Gastrocnemius medialis (tissue), 4 donors: ENCODE data around the gene ATAT1.

Experiments used
- CTCF ChIP-seq, 5 experiments: fragments of 450-650 bp in 3 of 5; fragments of 200-600 bp in 2 of 5; sonication (generic) in 2 of 5; IDR thresholded peaks in 4 of 5; conservative IDR thresholded peaks in 1 of 5; 1 replicate in 4 of 5; 2 replicates in 1 of 5; pipeline ENCODE4 v1.5.1; 2016 to 2019; ENCODE audit warnings: antibody characterized with exemption in 5 of 5, mild to moderate bottlenecking in 3 of 5, moderate library complexity in 3 of 5
- POLR2A ChIP-seq, 2 donors: fragments of 450-650 bp; IDR thresholded peaks; one replicate each; pipeline ENCODE4 v1.6.1; 2017; ENCODE audit warnings: antibody characterized with exemption in 2 of 2, mild to moderate bottlenecking in 2 of 2, moderate library complexity in 2 of 2

GRCh38 chr6:30681766-30682142 lies 55.1 kb downstream of the ATAT1 start:
- no peak for TF ChIP-seq CTCF (IDR thresholded peaks at IDR 0.05 in 4 of 5, conservative IDR thresholded peaks at IDR 0.05 in 1 of 5)
- no peak for TF ChIP-seq POLR2A (IDR thresholded peaks at IDR 0.05)
